WTC11 (cell line): ENCODE data around the gene DUSP15. TPM values are rescaled to one million over a fixed set of nuclear protein-coding genes. Genes with fewer than 3 reads are reported as not detected.

Source experiments
- ATAC-seq: fragments of 200-7000 bp; cut with Tn5 transposase; 2 replicates; pipeline ENCODE4 v1.10.0; 2021; ENCODE audit warnings: mild to moderate bottlenecking, moderate library complexity
- CTCF ChIA-PET: fragments of 300-600 bp; sonication (Branson Sonifier 250); formaldehyde crosslinking; loops from one replicate; lab custom pipeline; 2021; ENCODE audit warnings: antibody characterized with exemption; lab: Charles Lee
- POLR2A ChIA-PET: fragments of 350-600 bp; sonication (Branson Sonifier 250); formaldehyde crosslinking; loops from one replicate; lab custom pipeline; 2021; ENCODE audit warnings: antibody characterized with exemption; lab: Charles Lee
- DNase-seq: peaks from one replicate; pipeline ENCODE4 v3.0.0; 2021; ENCODE audit warnings: low spot score
- H3K27ac Mint-ChIP-seq: 2 replicates; pipeline ENCODE4 v1.8.0; 2021; ENCODE audit warnings: mixed read lengths
- H3K27me3 Mint-ChIP-seq: 2 replicates; pipeline ENCODE4 v1.8.0; 2021; ENCODE audit warnings: low read depth, mild to moderate bottlenecking, moderate library complexity, mixed read lengths
- H3K36me3 Mint-ChIP-seq: 2 replicates; pipeline ENCODE4 v1.8.0; 2021; ENCODE audit warnings: mixed read lengths
- H3K4me1 Mint-ChIP-seq: 2 replicates; pipeline ENCODE4 v1.8.0; 2022; ENCODE audit warnings: mixed read lengths
- H3K4me3 Mint-ChIP-seq: 2 replicates; pipeline ENCODE4 v1.8.0; 2021; ENCODE audit warnings: mild to moderate bottlenecking, moderate library complexity, mixed read lengths
- H3K9me3 Mint-ChIP-seq: 2 replicates; pipeline ENCODE4 v1.8.0; 2021; ENCODE audit warnings: mixed read lengths
- AFF4 ChIP-seq: sonication (generic); formaldehyde crosslinking; IDR thresholded peaks from 2 replicates; pipeline ENCODE4 v1.8.1; 2023; ENCODE audit warnings: mild to moderate bottlenecking, missing genetic modification reagents, borderline replicate concordance
- ATF1 ChIP-seq: sonication (generic); formaldehyde crosslinking; IDR thresholded peaks from 2 replicates; pipeline ENCODE4 v1.8.1; 2023; ENCODE audit warnings: mild to moderate bottlenecking, moderate library complexity, missing genetic modification reagents
- ATF2 ChIP-seq: sonication (generic); formaldehyde crosslinking; IDR thresholded peaks from 2 replicates; pipeline ENCODE4 v1.8.1; 2022; ENCODE audit warnings: low read depth, missing genetic modification reagents, borderline replicate concordance
- ELF4 ChIP-seq: sonication (generic); formaldehyde crosslinking; IDR thresholded peaks from 2 replicates; pipeline ENCODE4 v1.8.1; 2022; ENCODE audit warnings: low read depth, mild to moderate bottlenecking, moderate library complexity, missing genetic modification reagents
- FOXJ3 ChIP-seq: sonication (generic); formaldehyde crosslinking; IDR thresholded peaks from 2 replicates; pipeline ENCODE4 v1.9.0; 2021; ENCODE audit warnings: missing genetic modification reagents, mild to moderate bottlenecking, borderline replicate concordance
- FOXP1 ChIP-seq: sonication (generic); formaldehyde crosslinking; IDR thresholded peaks from 2 replicates; pipeline ENCODE4 v1.8.0; 2022; ENCODE audit warnings: missing genetic modification reagents, mild to moderate bottlenecking, moderate library complexity, borderline replicate concordance
- HMGA2 ChIP-seq: fragments of 250-450 bp; sonication (Bioruptor Pico); IDR thresholded peaks from 2 replicates; pipeline ENCODE4 v1.4.0; 2021; ENCODE audit warnings: mild to moderate bottlenecking, moderate library complexity
- JAZF1 ChIP-seq: fragments of 250-450 bp; sonication (Bioruptor Pico); IDR thresholded peaks from 2 replicates; pipeline ENCODE4 v1.9.0; 2021; ENCODE audit warnings: moderate library complexity, mild to moderate bottlenecking, inconsistent platforms
- KAT7 ChIP-seq: sonication (generic); formaldehyde crosslinking; IDR thresholded peaks from 2 replicates; pipeline ENCODE4 v1.8.1; 2023; ENCODE audit warnings: missing genetic modification reagents, mild to moderate bottlenecking, borderline replicate concordance
- NFE2L1 ChIP-seq: sonication (generic); formaldehyde crosslinking; IDR thresholded peaks from 2 replicates; pipeline ENCODE4 v1.8.1; 2023; ENCODE audit warnings: missing genetic modification reagents
- OVOL2 ChIP-seq: fragments of 250-450 bp; sonication (Bioruptor Pico); IDR thresholded peaks from 2 replicates; pipeline ENCODE4 v1.9.0; 2021; ENCODE audit warnings: mild to moderate bottlenecking, borderline replicate concordance
- RELA ChIP-seq: sonication (generic); formaldehyde crosslinking; IDR thresholded peaks from 2 replicates; pipeline ENCODE4 v1.8.1; 2022; ENCODE audit warnings: missing genetic modification reagents, mild to moderate bottlenecking, borderline replicate concordance
- TEAD1 ChIP-seq: sonication (generic); formaldehyde crosslinking; IDR thresholded peaks from 2 replicates; pipeline ENCODE4 v1.8.0; 2022; ENCODE audit warnings: mild to moderate bottlenecking, missing genetic modification reagents
- TEAD4 ChIP-seq: sonication (generic); formaldehyde crosslinking; IDR thresholded peaks from 2 replicates; pipeline ENCODE4 v1.8.0; 2022; ENCODE audit warnings: mild to moderate bottlenecking, missing genetic modification reagents
- ZNF219 ChIP-seq: sonication (generic); formaldehyde crosslinking; IDR thresholded peaks from 2 replicates; pipeline ENCODE4 v1.8.0; 2023; ENCODE audit warnings: missing genetic modification reagents, mild to moderate bottlenecking, borderline replicate concordance
- ZNF396 ChIP-seq: fragments of 250-450 bp; sonication (Bioruptor Pico); IDR thresholded peaks from 2 replicates; pipeline ENCODE4 v1.8.0; 2021; ENCODE audit warnings: mild to moderate bottlenecking, moderate library complexity, borderline replicate concordance
- total RNA-seq: library from RNA; stranded (reverse); gene quantifications from 3 replicates; pipeline ENCODE4 v1.2.3, GENCODE V29; 2021
- TF ChIP-seq, protein P1 (sequence below): fragments of 200-600 bp; IDR thresholded peaks from 2 replicates; pipeline ENCODE4 v1.8.0; 2022; ENCODE audit warnings: antibody characterized with exemption
- TF ChIP-seq, protein P2 (sequence below): sonication (generic); formaldehyde crosslinking; IDR thresholded peaks from 2 replicates; pipeline ENCODE4 v1.8.0; 2022; ENCODE audit warnings: missing genetic modification reagents
- TF ChIP-seq, protein P3 (sequence below): sonication (generic); formaldehyde crosslinking; IDR thresholded peaks from 2 replicates; pipeline ENCODE4 v1.8.0; 2022; ENCODE audit warnings: mild to moderate bottlenecking, missing genetic modification reagents
- TF ChIP-seq, protein P4 (sequence below): sonication (generic); formaldehyde crosslinking; IDR thresholded peaks from 2 replicates; pipeline ENCODE4 v1.8.1; 2023; ENCODE audit warnings: mild to moderate bottlenecking, missing genetic modification reagents, moderate library complexity
- TF ChIP-seq, protein P5 (sequence below): sonication (generic); formaldehyde crosslinking; IDR thresholded peaks from 2 replicates; pipeline ENCODE4 v1.8.0; 2023; ENCODE audit warnings: missing genetic modification reagents

Gene DUSP15
- total RNA-seq, 1 experiment from 2014 or later: 1.7 TPM

GRCh38 chr20:31883829-31884228 lies 13.5 kb upstream of the DUSP15 start:
- POLR2A ChIA-PET: no interaction called here

DNA sequence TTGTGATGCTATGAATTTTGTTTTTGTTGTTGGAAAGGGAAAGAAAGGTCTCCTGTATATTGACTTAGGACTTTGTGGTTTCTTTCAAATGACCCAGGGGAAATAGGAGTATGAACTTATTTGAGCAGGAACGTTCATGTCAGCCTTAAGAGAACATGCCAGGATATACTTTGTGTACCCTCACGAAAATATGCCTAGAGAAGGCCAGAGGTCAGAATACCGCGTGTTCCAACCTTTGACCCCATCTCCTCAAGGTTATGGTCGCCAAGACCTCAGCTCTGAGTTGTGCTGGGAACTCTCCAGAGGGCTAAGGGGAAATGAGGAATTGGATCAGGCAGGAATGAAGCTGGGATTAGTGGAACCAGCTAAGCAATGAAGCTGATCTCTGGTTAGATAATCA lies 11.6 kb upstream of the DUSP15 start:
- H3K9me3 Mint-ChIP-seq: no peaks in the 10 kb centered on the region
- H3K27me3 Mint-ChIP-seq: peaks cover 25% of the 10 kb centered on the region
- no peaks in the 10 kb centered on the region for H3K36me3 Mint-ChIP-seq
- no peak overlapping the region for H3K27ac Mint-ChIP-seq
- H3K4me3 Mint-ChIP-seq: no peak overlapping the region
- POLR2A ChIA-PET: no interaction called here
- H3K4me1 Mint-ChIP-seq: no peaks in the 10 kb centered on the region; the same call in 1 of the 2 replicates
- ATAC-seq (no peak), DNase-seq (no peak)
- no peak for TF ChIP-seq HMGA2
- TF ChIP-seq, protein P1, sequence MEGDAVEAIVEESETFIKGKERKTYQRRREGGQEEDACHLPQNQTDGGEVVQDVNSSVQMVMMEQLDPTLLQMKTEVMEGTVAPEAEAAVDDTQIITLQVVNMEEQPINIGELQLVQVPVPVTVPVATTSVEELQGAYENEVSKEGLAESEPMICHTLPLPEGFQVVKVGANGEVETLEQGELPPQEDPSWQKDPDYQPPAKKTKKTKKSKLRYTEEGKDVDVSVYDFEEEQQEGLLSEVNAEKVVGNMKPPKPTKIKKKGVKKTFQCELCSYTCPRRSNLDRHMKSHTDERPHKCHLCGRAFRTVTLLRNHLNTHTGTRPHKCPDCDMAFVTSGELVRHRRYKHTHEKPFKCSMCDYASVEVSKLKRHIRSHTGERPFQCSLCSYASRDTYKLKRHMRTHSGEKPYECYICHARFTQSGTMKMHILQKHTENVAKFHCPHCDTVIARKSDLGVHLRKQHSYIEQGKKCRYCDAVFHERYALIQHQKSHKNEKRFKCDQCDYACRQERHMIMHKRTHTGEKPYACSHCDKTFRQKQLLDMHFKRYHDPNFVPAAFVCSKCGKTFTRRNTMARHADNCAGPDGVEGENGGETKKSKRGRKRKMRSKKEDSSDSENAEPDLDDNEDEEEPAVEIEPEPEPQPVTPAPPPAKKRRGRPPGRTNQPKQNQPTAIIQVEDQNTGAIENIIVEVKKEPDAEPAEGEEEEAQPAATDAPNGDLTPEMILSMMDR: no peak
- TF ChIP-seq OVOL2: no peak
- TF ChIP-seq ATF1 (CRISPR knock-in tag): no peak
- no peak for TF ChIP-seq RELA (CRISPR knock-in tag)
- TF ChIP-seq, protein P2, sequence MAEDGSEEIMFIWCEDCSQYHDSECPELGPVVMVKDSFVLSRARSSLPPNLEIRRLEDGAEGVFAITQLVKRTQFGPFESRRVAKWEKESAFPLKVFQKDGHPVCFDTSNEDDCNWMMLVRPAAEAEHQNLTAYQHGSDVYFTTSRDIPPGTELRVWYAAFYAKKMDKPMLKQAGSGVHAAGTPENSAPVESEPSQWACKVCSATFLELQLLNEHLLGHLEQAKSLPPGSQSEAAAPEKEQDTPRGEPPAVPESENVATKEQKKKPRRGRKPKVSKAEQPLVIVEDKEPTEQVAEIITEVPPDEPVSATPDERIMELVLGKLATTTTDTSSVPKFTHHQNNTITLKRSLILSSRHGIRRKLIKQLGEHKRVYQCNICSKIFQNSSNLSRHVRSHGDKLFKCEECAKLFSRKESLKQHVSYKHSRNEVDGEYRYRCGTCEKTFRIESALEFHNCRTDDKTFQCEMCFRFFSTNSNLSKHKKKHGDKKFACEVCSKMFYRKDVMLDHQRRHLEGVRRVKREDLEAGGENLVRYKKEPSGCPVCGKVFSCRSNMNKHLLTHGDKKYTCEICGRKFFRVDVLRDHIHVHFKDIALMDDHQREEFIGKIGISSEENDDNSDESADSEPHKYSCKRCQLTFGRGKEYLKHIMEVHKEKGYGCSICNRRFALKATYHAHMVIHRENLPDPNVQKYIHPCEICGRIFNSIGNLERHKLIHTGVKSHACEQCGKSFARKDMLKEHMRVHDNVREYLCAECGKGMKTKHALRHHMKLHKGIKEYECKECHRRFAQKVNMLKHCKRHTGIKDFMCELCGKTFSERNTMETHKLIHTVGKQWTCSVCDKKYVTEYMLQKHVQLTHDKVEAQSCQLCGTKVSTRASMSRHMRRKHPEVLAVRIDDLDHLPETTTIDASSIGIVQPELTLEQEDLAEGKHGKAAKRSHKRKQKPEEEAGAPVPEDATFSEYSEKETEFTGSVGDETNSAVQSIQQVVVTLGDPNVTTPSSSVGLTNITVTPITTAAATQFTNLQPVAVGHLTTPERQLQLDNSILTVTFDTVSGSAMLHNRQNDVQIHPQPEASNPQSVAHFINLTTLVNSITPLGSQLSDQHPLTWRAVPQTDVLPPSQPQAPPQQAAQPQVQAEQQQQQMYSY (CRISPR knock-in tag): no peak
- TF ChIP-seq ZNF219 (CRISPR knock-in tag): no peak
- TF ChIP-seq ELF4 (CRISPR knock-in tag): no peak
- TF ChIP-seq KAT7 (CRISPR knock-in tag): no peak
- TF ChIP-seq, protein P3, sequence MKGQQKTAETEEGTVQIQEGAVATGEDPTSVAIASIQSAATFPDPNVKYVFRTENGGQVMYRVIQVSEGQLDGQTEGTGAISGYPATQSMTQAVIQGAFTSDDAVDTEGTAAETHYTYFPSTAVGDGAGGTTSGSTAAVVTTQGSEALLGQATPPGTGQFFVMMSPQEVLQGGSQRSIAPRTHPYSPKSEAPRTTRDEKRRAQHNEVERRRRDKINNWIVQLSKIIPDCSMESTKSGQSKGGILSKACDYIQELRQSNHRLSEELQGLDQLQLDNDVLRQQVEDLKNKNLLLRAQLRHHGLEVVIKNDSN (CRISPR knock-in tag): no peak
- no peak for TF ChIP-seq TEAD4 (CRISPR knock-in tag)
- TF ChIP-seq NFE2L1: no peak
- TF ChIP-seq FOXJ3 (CRISPR knock-in tag): no peak
- no peak for TF ChIP-seq ATF2 (CRISPR knock-in tag)
- no peak for TF ChIP-seq ZNF396
- no peak for TF ChIP-seq JAZF1 (CRISPR knock-in tag)
- TF ChIP-seq, protein P4, sequence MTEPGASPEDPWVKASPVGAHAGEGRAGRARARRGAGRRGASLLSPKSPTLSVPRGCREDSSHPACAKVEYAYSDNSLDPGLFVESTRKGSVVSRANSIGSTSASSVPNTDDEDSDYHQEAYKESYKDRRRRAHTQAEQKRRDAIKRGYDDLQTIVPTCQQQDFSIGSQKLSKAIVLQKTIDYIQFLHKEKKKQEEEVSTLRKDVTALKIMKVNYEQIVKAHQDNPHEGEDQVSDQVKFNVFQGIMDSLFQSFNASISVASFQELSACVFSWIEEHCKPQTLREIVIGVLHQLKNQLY (CRISPR knock-in tag): no peak
- TF ChIP-seq AFF4 (CRISPR knock-in tag): no peak
- TF ChIP-seq, protein P5, sequence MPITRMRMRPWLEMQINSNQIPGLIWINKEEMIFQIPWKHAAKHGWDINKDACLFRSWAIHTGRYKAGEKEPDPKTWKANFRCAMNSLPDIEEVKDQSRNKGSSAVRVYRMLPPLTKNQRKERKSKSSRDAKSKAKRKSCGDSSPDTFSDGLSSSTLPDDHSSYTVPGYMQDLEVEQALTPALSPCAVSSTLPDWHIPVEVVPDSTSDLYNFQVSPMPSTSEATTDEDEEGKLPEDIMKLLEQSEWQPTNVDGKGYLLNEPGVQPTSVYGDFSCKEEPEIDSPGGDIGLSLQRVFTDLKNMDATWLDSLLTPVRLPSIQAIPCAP (CRISPR knock-in tag): no peak
- no peak for TF ChIP-seq TEAD1 (CRISPR knock-in tag)
- CTCF ChIA-PET: interaction anchor here (0.9 kb wide), 1 partner anchor 29 kb away, joined by 3 read pairs; no protein-coding TSS in a partner anchor

More at GRCh38 chr20:31883829-31884228, 13.5 kb upstream of the DUSP15 start:
- Mint-ChIP-seq H3K4me1 (no peaks in the 10 kb centered on the region; the same call in 1 of the 2 replicates), H3K4me3 (no peak overlapping the region), H3K27ac (no peak overlapping the region), H3K36me3 (no peaks in the 10 kb centered on the region), H3K27me3 (peaks cover 35% of the 10 kb centered on the region), H3K9me3 (no peaks in the 10 kb centered on the region)
- TF ChIP-seq JAZF1 (CRISPR knock-in tag) (no peak), FOXP1 (CRISPR knock-in tag) (no peak)
- DNase-seq: no peak
- CTCF ChIA-PET: no interaction called here
- no peak for ATAC-seq
